Brain pericyte (primary cell): ENCODE results near the gene RERG.
"Not testable (repeated sequence)": the region's sequence is repeated elsewhere in the genome, so short reads cannot be mapped to it uniquely, and the experiment has no call there.

ENCODE experiments used
- DNase-seq: peaks from one replicate; pipeline ENCODE4 v3.0.0-alpha.2; 2012; ENCODE audit warnings: low read depth, low spot score

Gene RERG

DNA sequence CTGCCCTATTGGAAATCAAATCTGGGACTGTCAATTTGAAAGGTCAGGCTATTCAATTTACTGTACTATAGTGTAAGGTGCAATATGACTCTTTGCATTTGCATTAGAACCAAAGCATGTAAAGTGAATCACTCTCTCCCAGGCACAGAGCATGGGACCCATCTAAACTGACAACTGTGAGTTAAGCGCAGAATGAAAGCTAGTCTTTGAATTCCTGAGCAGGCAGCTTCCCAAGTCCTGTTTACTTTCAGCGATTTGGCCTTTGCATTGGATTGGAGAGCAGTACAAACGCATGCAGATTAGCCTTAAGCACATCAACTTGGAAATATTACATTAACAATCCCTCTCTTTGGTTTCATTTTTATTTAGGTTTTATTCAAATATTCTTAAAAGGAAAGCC lies 74.6 kb downstream of the RERG start:
- no peak for DNase-seq

DNA sequence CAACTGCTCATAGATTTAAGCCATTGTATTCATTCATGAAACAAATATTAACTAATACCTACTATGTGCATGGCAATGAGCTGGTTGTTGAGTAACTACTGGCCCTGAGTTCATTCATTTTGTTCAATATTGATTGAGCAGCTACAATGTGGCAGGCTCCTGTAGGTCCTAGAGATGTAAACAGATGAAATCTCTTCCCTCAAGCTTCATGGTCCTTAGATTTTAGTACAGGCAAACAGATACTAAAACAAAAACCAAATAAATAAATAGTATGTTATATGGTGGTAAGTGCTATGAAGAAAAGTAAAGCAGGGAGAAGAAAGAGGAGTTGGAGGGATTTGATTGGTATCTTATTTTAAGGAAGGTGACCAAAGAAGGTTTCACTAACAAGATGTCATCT lies 77.8 kb downstream of the RERG start:
- no peak for DNase-seq

DNA sequence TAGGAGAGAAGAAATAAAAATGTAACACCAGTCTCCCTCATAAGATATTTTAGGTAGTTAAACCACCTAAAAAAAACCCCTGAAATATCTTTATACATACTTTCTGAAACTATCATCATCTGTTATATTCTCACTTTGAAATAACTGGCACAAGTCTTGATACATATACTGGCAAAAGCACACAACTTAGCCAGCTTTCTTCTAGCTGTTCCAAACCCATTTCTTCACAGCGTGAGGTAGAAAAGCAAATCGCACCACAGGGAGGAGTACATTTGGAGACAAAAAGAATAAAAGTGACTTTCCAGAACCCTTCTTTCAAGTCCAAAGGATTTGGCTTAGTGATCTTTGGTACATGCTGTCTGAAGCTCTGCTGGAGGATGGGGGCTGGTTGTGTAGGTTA lies 78.5 kb downstream of the RERG start:
- DNase-seq = no peak

DNA sequence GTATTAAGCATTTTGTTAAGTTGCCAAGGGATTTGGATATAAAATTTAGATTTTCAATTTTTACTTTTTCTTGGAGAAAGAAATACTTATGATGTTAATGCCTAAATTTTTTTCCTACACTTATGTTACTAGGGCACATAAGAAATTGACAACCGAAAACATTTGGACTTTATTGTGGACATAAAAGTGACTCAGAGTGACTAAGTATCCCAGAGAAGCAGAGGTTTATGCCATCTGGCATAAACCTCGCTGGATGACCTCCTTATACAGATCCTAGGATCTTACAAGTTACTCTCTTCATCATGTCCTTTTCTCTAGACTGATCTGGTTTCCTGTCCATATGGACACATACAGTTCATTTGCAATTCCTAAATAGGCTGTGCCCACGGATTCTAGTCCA lies 89.8 kb downstream of the RERG start:
- peak; percentile 5 for DNase-seq

DNA sequence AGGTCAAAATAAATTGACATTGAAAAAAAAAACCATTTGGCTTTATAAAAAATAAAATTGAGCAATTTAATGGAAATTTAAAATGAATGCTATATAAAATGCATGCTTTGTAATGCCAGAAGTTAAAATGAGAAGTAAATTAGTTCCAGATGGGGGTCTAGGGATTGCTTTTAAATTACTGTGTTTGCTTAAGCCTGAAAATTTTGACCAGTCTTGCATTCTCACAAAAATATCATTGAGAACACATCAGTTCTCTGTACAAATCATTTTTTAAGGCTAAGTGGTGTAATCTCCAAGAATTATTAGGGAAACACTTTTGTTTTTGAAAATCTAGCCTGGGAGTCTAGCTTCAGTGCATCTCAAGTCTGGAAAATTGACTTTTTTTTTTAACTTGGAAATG lies 90.7 kb downstream of the RERG start:
- no peak for DNase-seq

DNA sequence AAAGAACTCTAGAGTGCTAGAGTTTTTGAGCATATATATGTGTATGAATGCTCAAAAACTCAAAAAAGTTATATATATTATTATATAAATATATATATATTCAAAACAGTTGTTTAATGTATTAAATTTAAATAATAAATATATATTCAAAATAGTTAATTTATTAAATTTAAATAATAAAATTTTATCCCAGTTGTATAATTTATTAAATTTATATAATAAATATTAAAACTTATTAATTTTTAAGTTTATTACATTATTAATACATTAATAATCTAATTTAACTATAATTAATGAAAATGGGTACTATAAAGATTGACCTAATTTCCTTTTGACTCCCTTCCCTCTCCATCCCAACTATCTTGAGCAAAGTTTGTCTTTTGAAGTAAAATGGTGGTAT lies 97.8 kb downstream of the RERG start:
- DNase-seq = no peak

DNA sequence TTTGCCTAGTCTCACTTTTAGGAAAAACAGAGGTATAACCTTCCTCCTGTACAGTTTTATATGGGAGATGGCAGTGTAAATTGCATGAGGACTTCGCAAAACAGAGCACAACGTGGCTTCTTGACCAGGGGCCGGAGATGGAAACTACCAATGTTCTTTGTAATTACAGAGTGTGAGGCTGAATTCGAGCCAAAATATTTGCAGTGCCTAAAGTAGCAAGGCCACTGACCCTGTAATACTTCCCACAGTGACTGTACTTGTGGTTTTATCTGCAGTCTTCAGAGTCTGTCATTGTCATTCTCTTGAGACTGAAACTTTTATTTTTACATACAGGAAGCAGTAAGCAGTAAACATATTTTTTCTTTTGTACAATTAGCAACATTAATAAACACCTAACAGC lies 98.9 kb downstream of the RERG start:
- DNase-seq = no peak

DNA sequence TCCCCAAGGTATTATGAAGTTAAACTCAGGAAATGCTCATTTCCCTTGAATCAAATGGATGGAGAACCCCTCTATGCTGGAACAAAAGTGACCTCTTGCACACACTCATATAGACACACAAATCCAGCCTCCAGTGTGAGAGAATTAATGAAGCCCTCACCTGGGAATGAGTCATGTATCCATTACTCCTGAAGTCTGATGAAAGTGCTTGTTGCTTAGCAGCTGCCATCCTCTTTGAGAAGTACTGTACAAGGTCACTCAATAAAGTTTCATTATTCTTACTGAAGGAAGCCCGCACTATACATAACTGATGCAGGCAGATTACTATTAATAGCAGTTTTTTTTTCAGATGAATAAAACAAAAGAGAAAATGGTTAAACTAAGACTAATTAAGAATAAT lies 102.3 kb downstream of the RERG start:
- no peak for DNase-seq

DNA sequence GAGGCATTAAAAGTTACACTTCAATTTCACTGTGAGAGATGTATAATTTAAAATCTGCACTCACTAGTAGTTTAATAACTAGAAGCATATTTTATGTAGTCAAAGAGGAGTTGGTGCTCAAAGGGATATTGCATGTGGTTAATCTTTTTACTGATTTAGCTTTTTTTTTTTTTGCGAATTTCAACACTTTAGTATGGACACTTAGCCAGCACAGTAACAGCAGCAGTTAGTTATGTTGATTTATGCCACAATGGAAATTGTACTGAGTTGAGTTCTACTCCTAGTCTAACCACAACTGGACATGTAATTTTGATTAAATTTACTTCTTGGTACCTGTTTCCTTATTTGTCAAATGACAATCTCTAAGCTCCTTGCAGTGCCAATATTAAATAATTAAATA lies 104.2 kb downstream of the RERG start:
- DNase-seq = no peak

DNA sequence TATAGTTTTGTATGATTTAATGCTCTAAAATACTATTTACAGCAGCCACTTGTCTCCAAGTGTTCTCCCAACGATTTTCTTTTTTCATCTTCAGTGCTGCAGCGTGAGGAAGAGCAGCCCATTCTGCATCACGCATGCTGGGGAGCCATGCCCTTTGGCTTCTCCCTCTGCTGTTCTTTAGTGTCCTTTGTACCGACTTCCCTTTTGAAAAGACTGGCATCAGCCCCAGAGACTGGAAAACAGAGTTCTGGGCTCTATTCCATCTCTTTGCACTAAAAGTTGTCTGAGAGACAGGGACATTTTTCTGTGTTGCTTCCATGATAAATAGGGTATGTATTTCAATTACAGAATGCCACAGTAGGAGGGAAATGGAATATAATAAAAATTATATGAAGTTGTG lies 105.1 kb downstream of the RERG start:
- no peak for DNase-seq

DNA sequence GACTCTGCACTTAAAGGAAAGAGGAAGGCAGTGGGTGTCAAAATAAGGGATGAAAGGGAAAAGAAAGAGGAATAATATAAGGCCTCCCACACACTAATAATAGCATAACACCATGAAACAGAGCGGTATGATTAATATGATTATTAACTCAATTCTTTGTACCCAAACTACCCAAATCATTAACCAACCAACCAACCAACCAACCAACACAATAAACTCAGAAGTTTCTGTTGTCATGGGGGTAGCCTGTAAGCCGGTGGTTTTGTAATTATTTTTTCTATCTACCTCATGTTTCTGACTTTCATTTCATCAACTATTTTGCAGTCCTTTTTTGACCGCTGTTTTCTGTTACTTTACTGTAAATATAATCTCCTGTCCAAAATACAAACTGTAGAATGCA lies 105.8 kb downstream of the RERG start:
- DNase-seq = no peak

DNA sequence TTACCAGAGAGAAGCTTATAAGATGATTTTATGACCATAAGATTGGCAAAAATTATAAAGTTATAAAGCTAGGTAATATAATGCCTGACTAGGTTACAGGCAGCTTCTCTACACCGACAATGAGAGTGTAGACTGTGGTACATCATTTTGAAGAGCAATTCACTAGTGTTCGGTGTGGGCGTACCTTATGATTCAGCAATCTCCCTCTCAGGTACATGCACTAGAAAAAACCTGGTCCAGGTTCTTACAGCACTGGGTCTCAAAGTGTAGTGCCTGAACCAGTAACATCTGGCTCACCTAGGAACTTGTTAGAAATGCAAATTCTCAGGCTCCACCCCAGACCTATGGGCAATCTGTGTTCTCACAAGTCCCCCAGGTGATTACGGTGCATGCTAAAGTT lies 106.7 kb downstream of the RERG start:
- DNase-seq = no peak

DNA sequence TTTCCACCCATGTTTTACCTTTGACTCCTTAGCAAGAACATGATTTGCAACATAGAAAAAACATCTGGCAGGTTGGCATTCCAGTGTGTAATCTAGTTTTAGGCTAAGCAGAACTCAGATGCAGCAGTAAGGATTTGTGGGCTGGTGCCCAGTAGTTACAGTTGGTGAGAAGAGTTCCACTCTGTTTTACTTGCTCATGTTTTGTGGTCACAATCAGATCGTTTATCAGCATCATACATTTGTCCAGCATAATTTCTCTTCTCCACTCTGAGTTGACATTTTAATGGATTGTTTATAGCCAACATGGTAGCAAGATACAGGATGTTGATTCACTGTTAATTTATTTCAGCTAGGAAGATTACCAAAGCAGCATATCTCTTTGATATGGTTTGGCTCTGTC lies 128.4 kb downstream of the RERG start:
- no peak for DNase-seq

DNA sequence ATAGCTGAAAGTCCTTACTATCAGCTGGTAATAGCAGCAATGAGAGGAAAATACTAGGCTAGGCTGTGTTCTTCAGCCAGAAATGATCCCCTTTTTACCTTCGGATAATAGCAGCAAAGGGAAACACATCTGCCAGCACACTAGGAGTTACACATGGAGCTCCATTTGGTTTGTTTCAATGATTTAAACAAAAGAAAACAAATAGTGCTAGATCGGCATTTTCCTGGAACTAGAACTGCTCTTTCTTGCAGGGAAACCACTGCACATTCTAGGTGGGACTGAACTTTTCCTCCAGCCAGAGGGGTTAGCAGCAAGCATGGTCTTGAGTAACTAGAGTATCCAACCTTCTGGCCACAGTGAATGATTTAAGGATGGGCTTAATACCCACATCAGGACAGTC lies 130.8 kb downstream of the RERG start:
- no peak for DNase-seq

DNA sequence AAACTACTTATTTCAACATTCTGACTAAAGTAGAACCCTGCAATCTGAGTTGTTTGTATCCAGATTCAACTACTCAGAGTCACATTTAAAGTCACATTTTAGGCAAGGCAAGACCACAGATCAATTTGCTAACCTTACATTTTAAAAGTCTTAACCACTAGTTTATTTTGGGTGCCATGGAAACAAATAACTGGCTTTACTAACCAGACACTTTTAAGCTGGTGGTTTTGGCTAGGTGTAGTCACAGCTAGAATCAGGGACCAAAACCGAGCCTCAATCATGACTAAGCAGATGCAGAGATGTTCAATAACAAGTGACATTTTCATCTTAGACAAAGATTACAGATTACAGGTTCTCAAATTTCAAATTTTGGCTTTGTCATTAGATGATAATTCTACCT lies 133.1 kb downstream of the RERG start:
- DNase-seq = no peak

DNA sequence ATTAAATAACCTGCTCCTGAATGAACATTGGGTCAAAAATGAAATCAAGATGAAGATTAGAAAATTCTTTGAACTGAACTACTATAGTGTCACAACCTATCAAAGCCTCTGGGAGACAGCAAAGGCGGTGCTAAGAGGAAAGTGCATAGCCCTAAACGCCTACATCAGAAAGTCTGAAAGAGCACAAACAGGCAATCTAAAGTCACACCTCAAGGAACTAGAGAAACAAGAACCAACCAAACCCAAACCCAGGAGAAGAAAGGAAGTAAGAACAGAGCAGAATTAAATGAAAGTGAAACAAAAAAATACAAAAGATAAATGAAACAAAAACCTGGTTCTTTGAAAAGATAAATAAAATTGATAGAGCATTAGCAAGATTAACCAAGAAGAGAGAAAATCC lies 143.5 kb downstream of the RERG start:
- DNase-seq = not testable (repeated sequence)

DNA sequence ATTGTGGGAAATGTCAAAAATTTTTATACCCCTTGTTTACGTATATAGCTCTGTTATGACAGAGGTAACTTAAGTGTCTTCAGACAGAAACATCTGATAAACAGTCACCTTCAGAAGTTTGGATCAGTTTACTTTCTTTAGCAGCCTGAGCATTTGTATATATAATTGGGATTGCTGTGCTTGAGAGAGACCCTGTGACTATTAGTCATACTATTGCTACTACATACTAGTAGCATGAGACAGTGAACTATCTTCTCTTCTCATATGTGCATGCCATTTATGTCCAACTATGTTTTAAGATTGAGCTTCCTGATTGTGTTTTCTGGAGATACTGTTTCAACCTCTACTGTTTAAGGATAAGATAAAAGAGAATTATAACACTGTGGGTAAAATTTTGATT lies 146.9 kb downstream of the RERG start:
- no peak for DNase-seq

DNA sequence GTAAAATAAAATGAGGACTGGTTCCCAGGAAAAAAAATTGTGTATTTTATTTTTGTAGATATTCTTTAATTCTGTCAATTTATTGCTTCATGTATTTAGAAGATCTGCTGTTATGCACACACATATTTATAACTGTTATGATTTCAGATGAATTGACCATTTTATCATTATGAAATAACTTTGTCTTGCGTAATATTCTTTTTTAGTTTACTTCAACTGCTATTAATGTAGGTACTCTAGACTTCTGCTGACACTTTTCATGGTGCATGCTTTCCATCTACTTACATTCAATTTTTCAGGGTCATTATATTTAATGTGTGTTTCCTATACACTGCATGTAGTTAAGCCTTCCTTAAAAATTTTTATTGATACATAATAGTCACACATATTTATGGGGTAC lies 162.1 kb downstream of the RERG start:
- no peak for DNase-seq
